CD4-positive, alpha-beta T cell (primary cell): Measurements from ENCODE around the gene DBH. TPM values are rescaled to one million over a fixed set of nuclear protein-coding genes. Genes with fewer than 3 reads are reported as not detected.

Source experiments
- ATAC-seq: fragments of 200-7000 bp; cut with Tn5 transposase; one replicate; pipeline ENCODE4 v1.10.0; 2022; ENCODE audit warnings: mild to moderate bottlenecking; ENCODE audit not compliant: poor library complexity
- CTCF ChIA-PET: fragments of 350-600 bp; sonication (Branson Sonifier 250); formaldehyde crosslinking; loops from one replicate; lab custom pipeline; 2021; ENCODE audit warnings: antibody characterized with exemption, inconsistent platforms; lab: Charles Lee
- POLR2A ChIA-PET: fragments of 350-600 bp; sonication (Branson Sonifier 250); formaldehyde crosslinking; loops from one replicate; lab custom pipeline; 2021; ENCODE audit warnings: antibody characterized with exemption, inconsistent platforms; lab: Charles Lee
- DNase-seq, 14 experiments: peaks; one replicate each; pipeline ENCODE4 v3.0.0-alpha.2; 2013 to 2020; ENCODE audit warnings: mixed read lengths in 2 of 14
- H3K27ac ChIP-seq, 2 donors: one replicate each; pipeline versions ENCODE4 v1.5.1 to v1.7.0; 2013; ENCODE audit warnings: low read length in 2 of 2, low read depth in 1 of 2, mild to moderate bottlenecking in 1 of 2
- H3K27me3 ChIP-seq, 2 experiments: 1 replicate in 1 of 2; 2 replicates in 1 of 2; pipeline versions ENCODE4 v1.6.1 to v1.7.0; 2013; ENCODE audit warnings: low read length in 2 of 2, control low read depth in 1 of 2, mild to moderate bottlenecking in 1 of 2, moderate library complexity in 1 of 2; ENCODE audit not compliant: insufficient read depth in 2 of 2, control insufficient read depth in 1 of 2
- H3K36me3 ChIP-seq: one replicate; pipeline ENCODE4 v1.6.1; 2013; ENCODE audit warnings: low read length, control low read depth; ENCODE audit not compliant: insufficient read depth
- H3K4me1 ChIP-seq: one replicate; pipeline ENCODE4 v1.6.1; 2013; ENCODE audit warnings: low read length, control low read depth; ENCODE audit not compliant: insufficient read depth
- H3K4me3 ChIP-seq: one replicate; pipeline ENCODE4 v1.5.1; 2013; ENCODE audit warnings: mild to moderate bottlenecking, low read length, moderate library complexity
- H3K9me3 ChIP-seq, 2 experiments: 1 replicate in 1 of 2; 2 replicates in 1 of 2; pipeline versions ENCODE4 v1.6.1 to v1.7.0; 2013; ENCODE audit warnings: low read length in 2 of 2, mild to moderate bottlenecking in 2 of 2, control low read depth in 1 of 2, moderate library complexity in 1 of 2; ENCODE audit not compliant: control insufficient read depth in 1 of 2, insufficient read depth in 1 of 2
- H3K27ac Mint-ChIP-seq: one replicate; pipeline ENCODE4 v1.8.0; 2020; ENCODE audit warnings: mixed read lengths
- H3K27me3 Mint-ChIP-seq: one replicate; pipeline ENCODE4 v1.8.0; 2021; ENCODE audit warnings: mixed read lengths
- H3K36me3 Mint-ChIP-seq: one replicate; pipeline ENCODE4 v1.8.0; 2021; ENCODE audit warnings: low read depth, mixed read lengths
- H3K4me1 Mint-ChIP-seq: one replicate; pipeline ENCODE4 v1.8.0; 2021; ENCODE audit warnings: low read depth, mixed read lengths
- H3K4me3 Mint-ChIP-seq: one replicate; pipeline ENCODE4 v1.8.0; 2020; ENCODE audit warnings: mild to moderate bottlenecking, mixed read lengths
- H3K9me3 Mint-ChIP-seq: one replicate; pipeline ENCODE4 v1.8.0; 2020; ENCODE audit warnings: mixed read lengths
- CTCF ChIP-seq: fragments of 200-600 bp; IDR thresholded peaks from one replicate; pipeline ENCODE4 v1.8.0; 2022; ENCODE audit warnings: antibody characterized with exemption, mild to moderate bottlenecking
- intact Hi-C, 2 experiments: fragments of 100-400 bp; cut with DNase I in 1 of 2; cut with micrococcal nuclease in 1 of 2; formaldehyde crosslinking; loops; one replicate each; pipeline versions ENCODE4 v1.15.1 to v1.9.0; 2023 to 2025; cut with DNase I, micrococcal nuclease
- total RNA-seq, 174 experiments: library from RNA in 2 of 174; stranded (reverse) in 2 of 174; gene quantifications; one replicate each; pipeline ENCODE4 v1.2.3 and lab custom pipeline; 2021 to 2026

DBH gene
- total RNA-seq, 2 experiments from 2014 or later, result 1.7 to 1.8 TPM

GRCh38 chr9:133641861-133642595, 5.9 kb downstream of the DBH start:
- Mint-ChIP-seq H3K27ac (no peak overlapping the region), H3K4me1 (peaks cover under 1% of the 10 kb centered on the region), H3K36me3 (no peaks in the 10 kb centered on the region), H3K27me3 (no peaks in the 10 kb centered on the region), H3K4me3 (no peak overlapping the region), H3K9me3 (no peaks in the 10 kb centered on the region)
- Histone ChIP-seq H3K36me3 (no peaks in the 10 kb centered on the region), H3K9me3 (no peaks in the 10 kb centered on the region), H3K4me3 (no peak overlapping the region), H3K27ac (no peak overlapping the region), H3K27me3 (peaks cover 0 to 2% of the 10 kb centered on the region in 2 experiments), H3K4me1 (no peaks in the 10 kb centered on the region)
- ATAC-seq (no peak), DNase-seq (no peak)
- no peak for TF ChIP-seq CTCF
- ChIA-PET POLR2A (no interaction called here), CTCF (no interaction called here)
- intact Hi-C loops, result no loop called here

- no peaks in the 10 kb centered on the region for H3K4me1 ChIP-seq
- CTCF ChIA-PET, result no interaction called here
- POLR2A ChIA-PET, result no interaction called here
- no peak overlapping the region for H3K4me3 ChIP-seq
- H3K9me3 ChIP-seq, result no peaks in the 10 kb centered on the region
- H3K27me3 ChIP-seq, result peaks cover 0 to 2% of the 10 kb centered on the region in 2 experiments
- H3K27ac ChIP-seq, result no peak overlapping the region
- H3K4me3 Mint-ChIP-seq, result no peak overlapping the region
- intact Hi-C loops, result no loop called here
- H3K36me3 Mint-ChIP-seq, result no peaks in the 10 kb centered on the region
- H3K27me3 Mint-ChIP-seq, result no peaks in the 10 kb centered on the region
- H3K27ac Mint-ChIP-seq, result no peak overlapping the region
- DNase-seq (no peak), ATAC-seq (no peak)
- H3K36me3 ChIP-seq, result no peaks in the 10 kb centered on the region
- H3K4me1 Mint-ChIP-seq, result peaks cover 6% of the 10 kb centered on the region
- no peaks in the 10 kb centered on the region for H3K9me3 Mint-ChIP-seq
- no peak for TF ChIP-seq CTCF
Observed at GRCh38 chr9:133642708-133643361, 6.7 kb downstream of the DBH start.

GRCh38 chr9:133643362-133643755, 7.2 kb downstream of the DBH start:
- ATAC-seq, result no peak
- no peak overlapping the region for H3K27ac Mint-ChIP-seq
- CTCF ChIA-PET, result no interaction called here
- POLR2A ChIA-PET, result no interaction called here
- no peak for TF ChIP-seq CTCF
- peaks cover 6% of the 10 kb centered on the region for H3K4me1 Mint-ChIP-seq
- intact Hi-C loops, result no loop called here
- H3K36me3 ChIP-seq, result no peaks in the 10 kb centered on the region
- H3K27me3 ChIP-seq, result peaks cover 0 to 2% of the 10 kb centered on the region in 2 experiments
- H3K9me3 ChIP-seq, result peaks cover 0 to 4% of the 10 kb centered on the region in 2 experiments
- no peaks in the 10 kb centered on the region for H3K4me1 ChIP-seq
- H3K27ac ChIP-seq, result no peak overlapping the region
- no peaks in the 10 kb centered on the region for H3K36me3 Mint-ChIP-seq
- DNase-seq, result no peak
- no peaks in the 10 kb centered on the region for H3K9me3 Mint-ChIP-seq
- no peak overlapping the region for H3K4me3 Mint-ChIP-seq
- H3K4me3 ChIP-seq, result no peak overlapping the region
- no peaks in the 10 kb centered on the region for H3K27me3 Mint-ChIP-seq
